Measurements from ENCODE around the gene APOOL.
"Not testable (repeated sequence)": the region's sequence is repeated elsewhere in the genome, so short reads cannot be mapped to it uniquely, and the experiment has no call there.

The APOOL gene

DNA sequence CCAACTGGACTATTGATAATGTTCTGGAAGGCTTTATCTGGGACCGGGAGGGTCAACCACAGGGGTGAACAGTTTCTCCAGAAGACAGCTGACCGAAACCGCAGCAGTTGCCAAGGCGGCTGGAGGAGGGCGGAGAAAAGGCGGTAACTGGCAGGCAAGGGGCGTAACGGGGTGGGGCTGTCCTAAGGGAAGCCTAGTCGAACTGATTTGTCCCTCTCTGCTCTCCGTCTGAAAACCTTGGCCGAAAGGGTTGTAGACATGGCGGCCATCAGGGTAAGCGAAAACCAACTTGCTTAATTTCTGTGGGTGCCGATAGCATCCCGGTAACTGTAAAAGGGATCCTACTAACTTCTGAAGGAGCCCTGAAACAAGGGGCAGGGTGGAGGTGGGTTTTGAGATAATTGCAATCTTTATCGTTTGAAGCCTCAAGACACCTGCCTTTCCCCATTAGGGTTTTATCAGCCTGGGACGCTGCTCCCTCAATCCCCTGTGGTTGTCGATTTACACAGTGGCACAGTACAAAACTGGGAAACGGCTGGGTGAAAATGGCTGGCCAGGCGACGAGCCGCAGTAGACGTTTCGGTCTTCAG, at the start of gene APOOL:
TSS of gene APOOL (plus strand) at position 223 of the 590 bp plus-strand sequence. CDS start at position 259, 36 bp downstream.
- H3K4me1 ChIP-seq (ENCODE audit: control insufficient read depth, insufficient read depth, low read length): no peaks in the 10 kb centered on the region
- no peaks in the 10 kb centered on the region for H3K27me3 ChIP-seq (ENCODE audit: control insufficient read depth, insufficient read depth, low read length)
- no peaks in the 10 kb centered on the region for H3K9me3 ChIP-seq (ENCODE audit: control insufficient read depth, insufficient read depth, low read length)
- peak within 1 kb of the TSS; percentile 51 for H3K4me3 ChIP-seq (ENCODE audit: low read depth, low read length)
- H3K36me3 ChIP-seq (ENCODE audit: control insufficient read depth, insufficient read depth, low read length): no peaks in the 10 kb centered on the region
- H3K9ac ChIP-seq (ENCODE audit: low read depth, low read length): peak within 1 kb of the TSS; percentile 66

DNA sequence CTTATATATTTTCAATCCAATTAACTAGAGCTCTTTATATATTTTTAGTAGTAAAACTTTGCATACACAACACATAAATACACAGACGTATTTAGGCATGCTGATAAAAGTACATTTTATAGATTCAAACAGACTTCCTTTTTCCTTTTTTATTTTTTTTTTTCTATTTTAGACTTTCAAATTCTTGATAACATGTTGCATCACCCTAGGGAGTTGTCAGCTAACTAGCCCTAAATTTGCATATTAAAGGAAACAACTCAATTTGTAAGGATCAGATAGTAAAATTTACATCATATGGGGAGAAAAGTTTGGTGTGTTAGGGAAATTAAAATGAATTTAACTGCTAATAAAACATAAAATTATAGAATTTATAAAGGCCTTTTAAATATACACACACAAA, 47.4 kb upstream of the APOOL start:
- H3K9ac ChIP-seq (ENCODE audit: low read depth, low read length): no peak overlapping the region
- no peaks in the 10 kb centered on the region for H3K4me1 ChIP-seq (ENCODE audit: control insufficient read depth, insufficient read depth, low read length)
- H3K27me3 ChIP-seq (ENCODE audit: control insufficient read depth, insufficient read depth, low read length): no peaks in the 10 kb centered on the region
- no peaks in the 10 kb centered on the region for H3K9me3 ChIP-seq (ENCODE audit: control insufficient read depth, insufficient read depth, low read length)
- no peaks in the 10 kb centered on the region for H3K36me3 ChIP-seq (ENCODE audit: control insufficient read depth, insufficient read depth, low read length)
- no peak overlapping the region for H3K4me3 ChIP-seq (ENCODE audit: low read depth, low read length)

DNA sequence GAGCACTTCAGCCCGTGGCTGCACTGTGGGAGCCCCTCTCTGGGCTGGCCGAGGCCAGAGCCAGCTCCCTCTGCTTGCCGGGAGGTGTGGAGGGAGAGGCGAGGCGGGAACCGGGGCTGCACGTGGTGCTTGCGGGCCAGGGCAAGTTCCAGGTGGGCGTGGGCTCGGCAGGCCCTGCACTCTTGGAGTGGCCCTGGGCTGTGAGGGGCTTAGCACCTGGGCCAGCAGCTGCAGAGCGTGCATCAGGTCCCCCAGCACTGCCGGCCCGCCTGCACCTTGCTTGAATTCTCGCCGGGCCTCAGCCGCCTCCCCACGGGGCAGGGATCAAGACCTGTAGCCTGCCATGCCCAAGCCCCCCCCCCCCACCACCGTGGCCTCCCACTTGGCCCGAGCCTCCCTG, 28.9 kb upstream of the APOOL start:
- Histone ChIP-seq H3K9me3 (ENCODE audit: control insufficient read depth, insufficient read depth, low read length) (no peaks in the 10 kb centered on the region), H3K36me3 (ENCODE audit: control insufficient read depth, insufficient read depth, low read length) (no peaks in the 10 kb centered on the region), H3K27me3 (ENCODE audit: control insufficient read depth, insufficient read depth, low read length) (no peaks in the 10 kb centered on the region), H3K9ac (ENCODE audit: low read depth, low read length) (no peak overlapping the region), H3K4me1 (ENCODE audit: control insufficient read depth, insufficient read depth, low read length) (no peaks in the 10 kb centered on the region), H3K4me3 (ENCODE audit: low read depth, low read length) (no peak overlapping the region)

GRCh38 chrX:84991739-84992138, 11.9 kb upstream of the APOOL start:
- not testable (repeated sequence) for H3K4me1 ChIP-seq (ENCODE audit: control insufficient read depth, insufficient read depth, low read length); H3K4me3 ChIP-seq (ENCODE audit: low read depth, low read length); H3K27me3 ChIP-seq (ENCODE audit: control insufficient read depth, insufficient read depth, low read length); H3K36me3 ChIP-seq (ENCODE audit: control insufficient read depth, insufficient read depth, low read length); H3K9ac ChIP-seq (ENCODE audit: low read depth, low read length); H3K9me3 ChIP-seq (ENCODE audit: control insufficient read depth, insufficient read depth, low read length)

DNA sequence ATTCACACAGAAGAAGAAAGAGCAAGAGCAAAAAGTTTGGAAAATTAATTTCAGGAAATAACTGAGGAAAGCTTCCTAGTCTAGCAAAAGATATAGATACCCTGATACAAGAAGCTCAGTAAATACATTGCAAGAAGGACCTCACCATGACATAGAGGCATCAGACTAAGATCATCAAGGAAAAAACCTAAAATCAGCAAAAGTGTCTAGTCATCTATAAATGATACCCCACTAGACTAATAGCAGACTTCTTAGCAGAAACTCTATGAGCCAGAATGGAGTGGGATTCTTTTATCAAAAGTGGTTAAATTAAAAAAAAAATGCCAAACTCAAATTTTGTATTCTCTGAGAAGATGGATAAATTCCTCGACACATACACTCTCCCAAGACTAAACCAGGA, 10.5 kb upstream of the APOOL start:
- Histone ChIP-seq H3K9me3 (ENCODE audit: control insufficient read depth, insufficient read depth, low read length) (no peaks in the 10 kb centered on the region), H3K27me3 (ENCODE audit: control insufficient read depth, insufficient read depth, low read length) (no peaks in the 10 kb centered on the region), H3K9ac (ENCODE audit: low read depth, low read length) (no peak overlapping the region), H3K36me3 (ENCODE audit: control insufficient read depth, insufficient read depth, low read length) (no peaks in the 10 kb centered on the region), H3K4me1 (ENCODE audit: control insufficient read depth, insufficient read depth, low read length) (no peaks in the 10 kb centered on the region), H3K4me3 (ENCODE audit: low read depth, low read length) (no peak overlapping the region)

DNA sequence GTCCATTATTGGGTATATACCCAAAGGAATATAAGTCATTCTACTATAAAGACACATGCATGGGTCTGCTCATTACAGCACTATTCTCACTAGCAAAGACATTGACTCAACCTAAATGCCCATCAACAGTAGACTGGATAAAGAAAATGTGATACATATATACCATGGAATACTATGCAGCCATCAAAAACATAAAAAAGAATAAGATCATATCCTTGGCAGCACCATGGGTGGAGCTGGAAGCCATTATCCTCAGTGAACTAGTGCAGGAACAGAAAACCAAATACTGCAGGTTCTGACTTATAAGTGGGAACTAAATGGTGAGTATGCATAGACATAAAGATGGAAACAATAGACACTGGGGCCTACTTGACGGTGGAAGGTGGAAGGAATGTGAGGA, 2.3 kb upstream of the APOOL start:
- Histone ChIP-seq H3K4me3 (ENCODE audit: low read depth, low read length) (no peak overlapping the region), H3K4me1 (ENCODE audit: control insufficient read depth, insufficient read depth, low read length) (no peaks in the 10 kb centered on the region), H3K27me3 (ENCODE audit: control insufficient read depth, insufficient read depth, low read length) (no peaks in the 10 kb centered on the region), H3K36me3 (ENCODE audit: control insufficient read depth, insufficient read depth, low read length) (no peaks in the 10 kb centered on the region), H3K9me3 (ENCODE audit: control insufficient read depth, insufficient read depth, low read length) (no peaks in the 10 kb centered on the region), H3K9ac (ENCODE audit: low read depth, low read length) (no peak overlapping the region)

DNA sequence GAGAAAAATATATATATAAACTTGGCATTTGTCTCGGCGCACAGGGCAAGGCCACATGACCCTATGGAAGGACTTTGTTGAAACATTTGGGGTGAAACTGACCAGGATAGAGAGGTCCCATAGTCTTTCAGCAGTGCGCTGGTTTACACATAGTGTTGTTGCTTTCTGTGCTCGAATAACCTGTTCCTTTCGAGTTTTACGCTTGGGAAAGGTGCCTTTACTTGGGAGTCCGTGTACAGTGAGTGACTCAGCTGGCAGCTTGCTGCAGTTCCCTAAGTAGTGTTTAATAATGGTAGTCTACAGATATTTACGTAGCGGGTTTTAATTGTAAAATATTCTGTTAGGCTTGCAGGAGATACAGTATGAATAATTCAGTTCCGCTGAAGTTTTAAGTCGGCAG, 578 bp downstream of the APOOL start:
- no peaks in the 10 kb centered on the region for H3K36me3 ChIP-seq (ENCODE audit: control insufficient read depth, insufficient read depth, low read length)
- H3K4me1 ChIP-seq (ENCODE audit: control insufficient read depth, insufficient read depth, low read length): no peaks in the 10 kb centered on the region
- H3K4me3 ChIP-seq (ENCODE audit: low read depth, low read length): peak overlapping the region; percentile 51
- peak overlapping the region; percentile 66 for H3K9ac ChIP-seq (ENCODE audit: low read depth, low read length)
- H3K9me3 ChIP-seq (ENCODE audit: control insufficient read depth, insufficient read depth, low read length): no peaks in the 10 kb centered on the region
- no peaks in the 10 kb centered on the region for H3K27me3 ChIP-seq (ENCODE audit: control insufficient read depth, insufficient read depth, low read length)

GRCh38 chrX:85012098-85012497, 8.4 kb downstream of the APOOL start:
- Histone ChIP-seq H3K9ac (ENCODE audit: low read depth, low read length) (no peak overlapping the region), H3K36me3 (ENCODE audit: control insufficient read depth, insufficient read depth, low read length) (no peaks in the 10 kb centered on the region), H3K9me3 (ENCODE audit: control insufficient read depth, insufficient read depth, low read length) (no peaks in the 10 kb centered on the region), H3K4me1 (ENCODE audit: control insufficient read depth, insufficient read depth, low read length) (no peaks in the 10 kb centered on the region), H3K27me3 (ENCODE audit: control insufficient read depth, insufficient read depth, low read length) (no peaks in the 10 kb centered on the region), H3K4me3 (ENCODE audit: low read depth, low read length) (no peak overlapping the region)

- not testable (repeated sequence) for H3K9me3 ChIP-seq (ENCODE audit: control insufficient read depth, insufficient read depth, low read length); H3K36me3 ChIP-seq (ENCODE audit: control insufficient read depth, insufficient read depth, low read length); H3K9ac ChIP-seq (ENCODE audit: low read depth, low read length); H3K4me3 ChIP-seq (ENCODE audit: low read depth, low read length); H3K27me3 ChIP-seq (ENCODE audit: control insufficient read depth, insufficient read depth, low read length); H3K4me1 ChIP-seq (ENCODE audit: control insufficient read depth, insufficient read depth, low read length)
These were observed 11.7 kb downstream of the APOOL start for GRCh38 chrX:85015351-85015750.

GRCh38 chrX:85017721-85018120, 14.0 kb downstream of the APOOL start:
- no peak overlapping the region for H3K9ac ChIP-seq (ENCODE audit: low read depth, low read length)
- no peaks in the 10 kb centered on the region for H3K27me3 ChIP-seq (ENCODE audit: control insufficient read depth, insufficient read depth, low read length)
- H3K4me1 ChIP-seq (ENCODE audit: control insufficient read depth, insufficient read depth, low read length): no peaks in the 10 kb centered on the region
- H3K36me3 ChIP-seq (ENCODE audit: control insufficient read depth, insufficient read depth, low read length): no peaks in the 10 kb centered on the region
- H3K9me3 ChIP-seq (ENCODE audit: control insufficient read depth, insufficient read depth, low read length): no peaks in the 10 kb centered on the region
- no peak overlapping the region for H3K4me3 ChIP-seq (ENCODE audit: low read depth, low read length)

- H3K9ac ChIP-seq (ENCODE audit: low read depth, low read length): no peak overlapping the region
- no peaks in the 10 kb centered on the region for H3K27me3 ChIP-seq (ENCODE audit: control insufficient read depth, insufficient read depth, low read length)
- H3K4me3 ChIP-seq (ENCODE audit: low read depth, low read length): no peak overlapping the region
- H3K36me3 ChIP-seq (ENCODE audit: control insufficient read depth, insufficient read depth, low read length): no peaks in the 10 kb centered on the region
- H3K9me3 ChIP-seq (ENCODE audit: control insufficient read depth, insufficient read depth, low read length): no peaks in the 10 kb centered on the region
- H3K4me1 ChIP-seq (ENCODE audit: control insufficient read depth, insufficient read depth, low read length): no peaks in the 10 kb centered on the region
These were observed 14.8 kb downstream of the APOOL start for GRCh38 chrX:85018471-85018870.

- Histone ChIP-seq H3K27me3 (ENCODE audit: control insufficient read depth, insufficient read depth, low read length) (no peaks in the 10 kb centered on the region), H3K9me3 (ENCODE audit: control insufficient read depth, insufficient read depth, low read length) (no peaks in the 10 kb centered on the region), H3K4me3 (ENCODE audit: low read depth, low read length) (no peak overlapping the region), H3K9ac (ENCODE audit: low read depth, low read length) (no peak overlapping the region), H3K36me3 (ENCODE audit: control insufficient read depth, insufficient read depth, low read length) (no peaks in the 10 kb centered on the region), H3K4me1 (ENCODE audit: control insufficient read depth, insufficient read depth, low read length) (no peaks in the 10 kb centered on the region)
These were observed 16.5 kb downstream of the APOOL start for GRCh38 chrX:85020216-85020615.
